ENCODE measurements around the gene MMD2. TPM values are rescaled to one million over a fixed set of nuclear protein-coding genes. Genes with fewer than 3 reads are reported as not detected.
A peak's percentile ranks its signal among the peaks of the same experiment; 100 is the strongest.

Gene MMD2
- total and polyA plus RNA-seq, 2 experiments from 2014 or later = not detected

- no peak overlapping the region for H2AFZ ChIP-seq
- H3F3A ChIP-seq (ENCODE audit: insufficient read depth) = no peaks in the 10 kb centered on the region
- no peaks in the 10 kb centered on the region for H3K9me3 ChIP-seq (ENCODE audit: low read depth)
- H3K27ac ChIP-seq = no peak overlapping the region
- no peaks in the 10 kb centered on the region for H3K4me1 ChIP-seq (ENCODE audit: insufficient read depth)
- H3K9me2 ChIP-seq (ENCODE audit: insufficient read depth) = no peaks in the 10 kb centered on the region
- no peak for DNase-seq
- TF ChIP-seq EZH2 (IDR thresholded peaks at IDR 0.05; ENCODE audit: insufficient read depth, poor library complexity, severe bottlenecking) (no peak), EZH2phosphoT487 (IDR thresholded peaks at IDR 0.05; ENCODE audit: insufficient read depth, low read depth) (no peak)
- in situ Hi-C loops (cut with MboI) = no loop called here
- no peaks in the 10 kb centered on the region for H3K36me3 ChIP-seq (ENCODE audit: low read depth)
- no peak overlapping the region for H3K9ac ChIP-seq
- H3K79me2 ChIP-seq (ENCODE audit: insufficient read depth) = no peaks in the 10 kb centered on the region
- H3K4me3 ChIP-seq = no peak overlapping the region
- no peaks in the 10 kb centered on the region for H4K20me1 ChIP-seq (ENCODE audit: insufficient read depth)
- WGBS, 2 experiments (ENCODE audit: low coverage in 1 of 2, low lambda C conversion rate in 2 of 2, missing lambda C conversion rate in 2 of 2) = 66 to 74% methylated on average over 5 of the region's 5 CpGs
- no peak overlapping the region for H3K4me2 ChIP-seq (ENCODE audit: unreplicated experiment)
- H3K27me3 ChIP-seq (replicated peaks; ENCODE audit: insufficient read depth) = no peaks in the 10 kb centered on the region
Measured at GRCh38 chr7:4868493-4868892, 90.5 kb downstream of the MMD2 start.

GRCh38 chr7:4866528-4867496, 92.2 kb downstream of the MMD2 start:
- no peak overlapping the region for H3K27ac ChIP-seq
- no peaks in the 10 kb centered on the region for H3F3A ChIP-seq (ENCODE audit: insufficient read depth)
- H3K4me1 ChIP-seq (ENCODE audit: insufficient read depth) = no peaks in the 10 kb centered on the region
- no peak overlapping the region for H3K4me3 ChIP-seq
- H3K27me3 ChIP-seq (replicated peaks; ENCODE audit: insufficient read depth) = no peaks in the 10 kb centered on the region
- WGBS, 2 experiments (ENCODE audit: low coverage in 1 of 2, low lambda C conversion rate in 2 of 2, missing lambda C conversion rate in 2 of 2) = 53 to 57% methylated on average over 8 to 9 of the region's 9 CpGs
- H2AFZ ChIP-seq = no peak overlapping the region
- H3K36me3 ChIP-seq (ENCODE audit: low read depth) = no peaks in the 10 kb centered on the region
- no peaks in the 10 kb centered on the region for H3K9me3 ChIP-seq (ENCODE audit: low read depth)
- no peak for DNase-seq
- no peaks in the 10 kb centered on the region for H3K9me2 ChIP-seq (ENCODE audit: insufficient read depth)
- H3K9ac ChIP-seq = no peak overlapping the region
- no peaks in the 10 kb centered on the region for H3K79me2 ChIP-seq (ENCODE audit: insufficient read depth)
- no peak for TF ChIP-seq EZH2phosphoT487 (IDR thresholded peaks at IDR 0.05; ENCODE audit: insufficient read depth, low read depth)
- no peak for TF ChIP-seq EZH2 (IDR thresholded peaks at IDR 0.05; ENCODE audit: insufficient read depth, poor library complexity, severe bottlenecking)
- in situ Hi-C loops (cut with MboI) = no loop called here
- H4K20me1 ChIP-seq (ENCODE audit: insufficient read depth) = no peaks in the 10 kb centered on the region
- no peak overlapping the region for H3K4me2 ChIP-seq (ENCODE audit: unreplicated experiment)

- Histone ChIP-seq H3K4me2 (ENCODE audit: unreplicated experiment) (no peak overlapping the region), H3K36me3 (ENCODE audit: low read depth) (no peaks in the 10 kb centered on the region), H2AFZ (peak overlapping the region; percentile 60), H3K9ac (no peak overlapping the region), H3K9me2 (ENCODE audit: insufficient read depth) (no peaks in the 10 kb centered on the region), H4K20me1 (ENCODE audit: insufficient read depth) (no peaks in the 10 kb centered on the region), H3K27ac (no peak overlapping the region), H3K4me1 (ENCODE audit: insufficient read depth) (no peaks in the 10 kb centered on the region), H3K27me3 (replicated peaks; ENCODE audit: insufficient read depth) (no peaks in the 10 kb centered on the region), H3F3A (ENCODE audit: insufficient read depth) (no peaks in the 10 kb centered on the region), H3K9me3 (ENCODE audit: low read depth) (no peaks in the 10 kb centered on the region), H3K79me2 (ENCODE audit: insufficient read depth) (no peaks in the 10 kb centered on the region), H3K4me3 (peak overlapping the region; percentile 55)
- in situ Hi-C loops (cut with MboI) = no loop called here
- DNase-seq = no peak
- WGBS, 2 experiments (ENCODE audit: low coverage in 1 of 2, low lambda C conversion rate in 2 of 2, missing lambda C conversion rate in 2 of 2) = 85 to 86% methylated on average over 14 of the region's 14 CpGs
- TF ChIP-seq EZH2phosphoT487 (IDR thresholded peaks at IDR 0.05; ENCODE audit: insufficient read depth, low read depth) (no peak), EZH2 (IDR thresholded peaks at IDR 0.05; ENCODE audit: insufficient read depth, poor library complexity, severe bottlenecking) (no peak)
Measured at GRCh38 chr7:4862156-4862555, 96.8 kb downstream of the MMD2 start.

- DNase-seq = peak; percentile 17
- H3K27ac ChIP-seq = no peak within 1 kb of the TSS
- H3K9me3 ChIP-seq (ENCODE audit: low read depth) = no peaks in the 10 kb centered on the region
- H4K20me1 ChIP-seq (ENCODE audit: insufficient read depth) = no peaks in the 10 kb centered on the region
- no peaks in the 10 kb centered on the region for H3F3A ChIP-seq (ENCODE audit: insufficient read depth)
- in situ Hi-C loops (cut with MboI) = no loop called here
- no peaks in the 10 kb centered on the region for H3K4me1 ChIP-seq (ENCODE audit: insufficient read depth)
- no peaks in the 10 kb centered on the region for H3K27me3 ChIP-seq (replicated peaks; ENCODE audit: insufficient read depth)
- H3K36me3 ChIP-seq (ENCODE audit: low read depth) = no peaks in the 10 kb centered on the region
- H2AFZ ChIP-seq = peak within 1 kb of the TSS; percentile 60
- WGBS, 2 experiments (ENCODE audit: low coverage in 1 of 2, low lambda C conversion rate in 2 of 2, missing lambda C conversion rate in 2 of 2) = 31 to 33% methylated on average over 36 to 46 of the region's 46 CpGs
- TF ChIP-seq EZH2 (IDR thresholded peaks at IDR 0.05; ENCODE audit: insufficient read depth, poor library complexity, severe bottlenecking) = no peak
- no peak for TF ChIP-seq EZH2phosphoT487 (IDR thresholded peaks at IDR 0.05; ENCODE audit: insufficient read depth, low read depth)
- H3K9ac ChIP-seq = no peak within 1 kb of the TSS
- H3K4me2 ChIP-seq (ENCODE audit: unreplicated experiment) = no peak within 1 kb of the TSS
- H3K79me2 ChIP-seq (ENCODE audit: insufficient read depth) = no peaks in the 10 kb centered on the region
- no peaks in the 10 kb centered on the region for H3K9me2 ChIP-seq (ENCODE audit: insufficient read depth)
- peak within 1 kb of the TSS; percentile 55 for H3K4me3 ChIP-seq
Measured at GRCh38 chr7:4861673-4862072, 97.3 kb downstream of the MMD2 start, which contains the start of gene PAPOLB. TSS of gene PAPOLB (minus strand) at chr7:4862030. CDS start at chr7:4861810, 220 bp downstream.

Measured in GM23248 (cell line).